Mononuclear cell (primary cell): Measurements from ENCODE around the gene CRBN. TPM values are rescaled to one million over a fixed set of nuclear protein-coding genes. Genes with fewer than 3 reads are reported as not detected.

Experiments
- H3K27me3 ChIP-seq: 2 replicates; pipeline ENCODE4 v1.6.0; 2011; ENCODE audit warnings: low read length, control low read depth; ENCODE audit not compliant: insufficient read depth
- H3K4me1 ChIP-seq: 2 replicates; pipeline ENCODE4 v1.5.1; 2011; ENCODE audit warnings: mild to moderate bottlenecking, low read length, control low read depth; ENCODE audit not compliant: insufficient read depth
- H3K4me3 ChIP-seq: 2 replicates; pipeline ENCODE4 v1.5.1; 2011; ENCODE audit warnings: mild to moderate bottlenecking, low read length, moderate library complexity
- H3K9me3 ChIP-seq: 2 replicates; pipeline ENCODE4 v1.5.1; 2011; ENCODE audit warnings: low read depth, mild to moderate bottlenecking, control low read depth, low read length
- total RNA-seq: library from RNA; depleted of rRNA; stranded (reverse); fragments of >200 nt; gene quantifications from one replicate; pipeline ENCODE4 v1.2.3, GENCODE V29; 2012

CRBN gene
- total RNA-seq, 1 donor = 456 TPM

GRCh38 chr3:3189102-3189727 is 9.7 kb upstream of the CRBN start:
- Histone ChIP-seq H3K4me3 (no peak overlapping the region), H3K4me1 (peaks cover 11% of the 10 kb centered on the region), H3K27me3 (no peaks in the 10 kb centered on the region), H3K9me3 (no peaks in the 10 kb centered on the region)

- Histone ChIP-seq H3K27me3 (no peaks in the 10 kb centered on the region), H3K4me1 (peaks cover under 1% of the 10 kb centered on the region), H3K9me3 (no peaks in the 10 kb centered on the region), H3K4me3 (no peak overlapping the region)
Observed at GRCh38 chr3:3184876-3185275, 5.4 kb upstream of the CRBN start.

DNA sequence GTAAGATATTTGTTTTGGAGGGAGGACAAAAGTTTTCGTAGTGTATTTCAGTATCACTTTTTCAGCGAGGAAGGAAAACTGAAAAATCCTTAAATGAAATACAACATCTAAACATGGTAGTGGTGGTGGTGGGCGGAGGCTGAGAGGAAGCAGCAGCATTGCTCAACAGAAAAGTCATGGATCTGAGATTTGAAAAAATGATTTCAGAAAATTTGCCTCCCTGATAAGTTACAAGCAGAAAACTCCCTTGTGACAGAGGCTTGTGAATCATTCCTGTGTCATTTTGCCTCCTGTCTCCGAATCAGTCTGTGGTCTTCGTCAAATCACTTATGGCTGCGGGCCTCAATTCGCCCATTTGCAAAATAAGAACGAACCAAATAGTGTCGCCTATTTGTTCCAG is 965 bp upstream of the CRBN start:
- H3K4me3 ChIP-seq = no peak overlapping the region
- no peaks in the 10 kb centered on the region for H3K27me3 ChIP-seq
- no peaks in the 10 kb centered on the region for H3K9me3 ChIP-seq
- peaks cover 34% of the 10 kb centered on the region for H3K4me1 ChIP-seq

DNA sequence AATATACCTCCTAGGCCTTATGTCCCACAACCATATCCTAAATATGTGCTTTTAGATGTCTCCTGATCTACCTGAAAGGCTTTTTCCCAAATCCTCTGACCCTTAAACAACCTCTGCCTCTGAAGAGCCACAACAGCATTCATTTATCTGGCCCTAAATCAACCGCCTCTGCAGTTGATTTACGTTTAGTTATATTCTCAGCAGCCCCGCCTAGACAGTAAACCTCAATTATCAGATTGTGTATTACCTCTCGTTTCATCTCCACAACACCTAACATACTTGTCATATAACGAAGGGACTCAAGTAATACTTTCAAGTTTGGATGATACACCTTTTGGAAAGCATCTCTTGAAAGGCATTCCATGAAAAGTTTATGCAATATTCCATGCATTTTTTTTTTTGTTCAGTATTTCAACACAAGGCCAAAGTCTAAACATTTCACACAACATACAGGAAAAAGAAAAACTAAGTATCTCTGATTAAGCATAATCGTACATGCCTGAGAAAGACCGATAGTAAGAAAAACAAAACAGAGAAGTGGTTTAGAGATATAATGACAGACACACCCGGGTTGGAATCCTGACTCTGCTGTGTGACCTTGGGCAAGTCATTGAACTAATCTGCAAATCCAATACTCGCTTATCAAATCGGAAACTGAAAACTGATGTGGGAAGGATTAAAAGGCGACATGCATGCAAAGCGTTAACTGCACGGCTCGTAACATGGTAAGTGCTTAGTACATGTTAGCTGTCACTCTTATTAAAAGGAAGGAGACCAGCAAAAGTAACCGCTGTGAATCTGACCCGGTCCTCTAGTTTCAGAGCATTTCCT is 778 bp downstream of the CRBN start:
- peaks cover 47% of the 10 kb centered on the region for H3K4me1 ChIP-seq
- H3K27me3 ChIP-seq = no peaks in the 10 kb centered on the region
- H3K4me3 ChIP-seq = peak overlapping the region; percentile 86
- no peaks in the 10 kb centered on the region for H3K9me3 ChIP-seq

- Histone ChIP-seq H3K9me3 (no peaks in the 10 kb centered on the region), H3K27me3 (no peaks in the 10 kb centered on the region), H3K4me1 (peaks cover 51% of the 10 kb centered on the region), H3K4me3 (peak overlapping the region; percentile 86)
Observed at GRCh38 chr3:3177861-3178497, 1.5 kb downstream of the CRBN start.

DNA sequence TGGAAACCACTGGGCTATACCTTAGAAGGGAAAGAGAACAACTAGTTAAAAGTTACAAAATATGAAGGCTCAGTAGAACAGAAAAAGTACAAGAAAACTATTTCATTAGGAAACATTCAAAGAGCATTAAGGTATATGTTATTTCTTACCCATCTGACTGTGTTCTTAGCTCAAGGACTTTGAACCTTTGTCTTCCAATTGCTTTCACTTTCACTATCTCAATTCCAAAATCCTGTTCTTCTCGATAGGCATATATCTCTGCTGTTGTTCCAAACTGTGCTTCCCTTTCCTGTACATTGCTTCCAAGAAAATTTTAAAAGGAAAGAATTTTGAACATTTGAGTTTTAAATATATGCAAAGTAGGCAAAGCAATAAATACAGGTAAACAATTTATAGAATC is 6.9 kb downstream of the CRBN start:
- Histone ChIP-seq H3K4me3 (peak overlapping the region; percentile 5), H3K27me3 (no peaks in the 10 kb centered on the region), H3K4me1 (peaks cover 59% of the 10 kb centered on the region), H3K9me3 (no peaks in the 10 kb centered on the region)

DNA sequence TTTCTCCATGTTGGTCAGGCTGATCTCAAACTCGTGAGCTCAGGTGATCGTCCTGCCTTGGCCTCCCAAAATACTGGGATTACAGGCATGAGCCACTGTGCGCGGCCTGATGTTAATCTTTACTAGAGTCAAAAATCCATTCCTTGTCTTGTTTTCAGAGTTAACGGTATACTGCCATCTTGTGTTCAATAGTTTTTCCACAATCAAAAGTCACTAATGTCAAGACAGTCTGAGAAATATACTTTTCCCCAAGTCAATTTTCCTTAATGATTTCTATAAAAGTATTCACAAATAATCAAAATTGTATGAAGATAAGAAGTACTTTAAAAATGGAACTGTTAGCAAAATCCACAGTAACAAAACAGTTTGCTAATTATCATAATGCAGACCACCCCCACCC is 8.5 kb downstream of the CRBN start:
- peaks cover 48% of the 10 kb centered on the region for H3K4me1 ChIP-seq
- H3K4me3 ChIP-seq = no peak overlapping the region
- no peaks in the 10 kb centered on the region for H3K27me3 ChIP-seq
- H3K9me3 ChIP-seq = no peaks in the 10 kb centered on the region

DNA sequence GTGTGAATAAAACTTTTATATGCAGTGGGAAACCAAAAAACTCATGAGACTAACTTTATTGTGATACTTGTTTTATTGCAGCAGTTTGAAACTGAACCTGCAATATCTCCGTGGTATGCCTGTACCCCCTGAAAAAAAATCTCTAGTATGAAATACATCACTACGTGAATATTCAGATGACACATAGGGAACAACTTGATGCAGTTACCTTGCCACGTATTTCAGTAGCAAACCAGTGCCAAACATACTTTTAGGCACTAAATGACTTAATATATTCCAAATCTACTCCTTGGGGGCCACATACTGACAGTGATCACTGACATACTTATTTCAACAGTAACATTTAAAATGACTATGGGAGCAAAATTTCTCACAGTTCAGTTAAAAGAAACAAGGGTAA is 13.8 kb downstream of the CRBN start:
- Histone ChIP-seq H3K9me3 (no peaks in the 10 kb centered on the region), H3K27me3 (no peaks in the 10 kb centered on the region), H3K4me1 (peaks cover 6% of the 10 kb centered on the region), H3K4me3 (no peak overlapping the region)

DNA sequence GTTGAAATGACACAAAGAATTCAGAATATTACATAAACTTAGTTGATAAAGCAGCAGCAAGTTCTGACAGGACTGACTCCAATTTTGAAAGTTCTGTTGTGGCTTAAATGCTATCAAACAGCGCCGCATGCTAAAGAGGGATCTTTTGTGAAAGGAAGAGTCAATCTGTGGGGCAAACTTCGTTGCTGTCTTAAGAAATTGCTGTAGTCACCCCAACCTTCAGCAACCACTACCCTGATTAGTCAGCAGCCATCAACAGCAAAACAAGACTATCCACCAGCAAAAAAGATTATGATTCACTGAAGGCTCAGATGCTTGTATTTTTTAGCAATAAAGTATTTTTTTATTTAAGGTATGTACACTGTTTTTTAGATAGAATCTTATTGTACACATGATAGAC is 14.2 kb downstream of the CRBN start:
- Histone ChIP-seq H3K9me3 (no peaks in the 10 kb centered on the region), H3K4me1 (peaks cover 2% of the 10 kb centered on the region), H3K4me3 (no peak overlapping the region), H3K27me3 (no peaks in the 10 kb centered on the region)

- Histone ChIP-seq H3K9me3 (no peaks in the 10 kb centered on the region), H3K4me3 (no peak overlapping the region), H3K4me1 (no peaks in the 10 kb centered on the region), H3K27me3 (no peaks in the 10 kb centered on the region)
Observed at GRCh38 chr3:3160826-3161225, 18.7 kb downstream of the CRBN start.

- H3K9me3 ChIP-seq = no peaks in the 10 kb centered on the region
- H3K4me3 ChIP-seq = no peak overlapping the region
- H3K4me1 ChIP-seq = no peaks in the 10 kb centered on the region
- no peaks in the 10 kb centered on the region for H3K27me3 ChIP-seq
Observed at GRCh38 chr3:3157484-3157883, 22.0 kb downstream of the CRBN start.

DNA sequence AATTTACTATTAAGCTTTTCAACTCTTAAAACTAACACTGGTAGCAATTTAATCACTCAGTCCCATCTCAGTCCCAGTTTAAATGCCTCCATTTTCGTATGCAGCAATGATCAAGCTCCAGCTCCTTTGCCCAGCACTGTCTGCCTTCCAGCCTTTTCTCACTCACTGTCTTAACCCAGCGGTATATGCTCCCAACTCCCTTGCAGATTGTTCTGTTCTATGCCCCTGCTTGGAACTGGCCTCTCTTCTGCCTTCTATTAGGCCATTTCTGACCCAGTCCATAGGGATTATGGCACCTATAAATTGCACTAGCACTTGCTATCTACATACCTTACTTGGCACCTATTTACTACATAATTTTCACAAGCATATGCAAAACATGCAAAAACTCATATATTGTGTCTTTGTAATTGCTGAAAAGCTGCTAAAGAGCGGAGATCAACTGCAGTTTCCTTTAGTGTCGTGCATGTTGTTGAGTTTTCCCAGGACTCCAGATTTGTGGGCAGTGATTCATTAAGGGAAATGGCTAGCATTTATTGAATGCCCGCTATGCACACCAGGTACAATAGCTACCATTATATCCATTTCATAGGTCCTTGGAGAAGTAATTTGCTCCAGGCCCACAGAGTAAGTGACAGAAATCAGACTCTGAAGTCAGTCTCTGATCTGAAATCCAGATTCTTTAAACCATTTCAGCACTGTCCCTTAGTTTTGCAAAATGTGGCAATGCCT is 24.4 kb downstream of the CRBN start:
- Histone ChIP-seq H3K27me3 (no peaks in the 10 kb centered on the region), H3K4me3 (no peak overlapping the region), H3K9me3 (no peaks in the 10 kb centered on the region), H3K4me1 (no peaks in the 10 kb centered on the region)

- no peak overlapping the region for H3K4me3 ChIP-seq
- no peaks in the 10 kb centered on the region for H3K9me3 ChIP-seq
- no peaks in the 10 kb centered on the region for H3K4me1 ChIP-seq
- H3K27me3 ChIP-seq = no peaks in the 10 kb centered on the region
Observed at GRCh38 chr3:3151513-3151912, 28.0 kb downstream of the CRBN start.

- no peak overlapping the region for H3K4me3 ChIP-seq
- H3K4me1 ChIP-seq = no peaks in the 10 kb centered on the region
- H3K27me3 ChIP-seq = no peaks in the 10 kb centered on the region
- no peaks in the 10 kb centered on the region for H3K9me3 ChIP-seq
Observed at GRCh38 chr3:3149560-3149959, 29.9 kb downstream of the CRBN start.

- no peaks in the 10 kb centered on the region for H3K27me3 ChIP-seq
- H3K4me1 ChIP-seq = no peaks in the 10 kb centered on the region
- H3K9me3 ChIP-seq = no peaks in the 10 kb centered on the region
- no peak overlapping the region for H3K4me3 ChIP-seq
Observed at GRCh38 chr3:3145831-3146230, 33.7 kb downstream of the CRBN start.
